Neural crest cell (in vitro differentiated cells): ENCODE measurements around the gene FLOT1. TPM values are rescaled to one million over a fixed set of nuclear protein-coding genes. Genes with fewer than 3 reads are reported as not detected.

Experiments
- DNase-seq: peaks from one replicate; pipeline ENCODE4 v3.0.0; 2021; ENCODE audit warnings: low read depth, mixed read lengths, low spot score
- H3K27ac Mint-ChIP-seq: one replicate; pipeline ENCODE4 v1.8.0; 2021; ENCODE audit warnings: mild to moderate bottlenecking, mixed read lengths; ENCODE audit not compliant: unreplicated experiment
- H3K27me3 Mint-ChIP-seq: 2 replicates; pipeline ENCODE4 v1.8.0; 2021; ENCODE audit warnings: low read depth, mild to moderate bottlenecking, mixed read lengths
- H3K36me3 Mint-ChIP-seq: 2 replicates; pipeline ENCODE4 v1.8.0; 2021; ENCODE audit warnings: low read depth, mild to moderate bottlenecking, mixed read lengths
- H3K4me1 Mint-ChIP-seq: 2 replicates; pipeline ENCODE4 v1.8.0; 2021; ENCODE audit warnings: mixed read lengths
- H3K4me3 Mint-ChIP-seq: one replicate; pipeline ENCODE4 v1.8.0; 2021; ENCODE audit warnings: mild to moderate bottlenecking, mixed read lengths
- H3K9me3 Mint-ChIP-seq: 2 replicates; pipeline ENCODE4 v1.8.0; 2021; ENCODE audit warnings: mixed read lengths
- total RNA-seq: library from RNA; stranded (reverse); gene quantifications from 2 replicates; pipeline ENCODE4 v1.2.1, GENCODE V29; 2021
- TF ChIP-seq, protein P1 (sequence below): fragments of 200-600 bp; sonication (generic); conservative IDR thresholded peaks from 2 replicates; pipeline ENCODE4 v1.5.0; 2021; ENCODE audit warnings: antibody characterized with exemption, mild to moderate bottlenecking

The FLOT1 gene
- total RNA-seq, 1 donor from 2014 or later, result 100 TPM

DNA sequence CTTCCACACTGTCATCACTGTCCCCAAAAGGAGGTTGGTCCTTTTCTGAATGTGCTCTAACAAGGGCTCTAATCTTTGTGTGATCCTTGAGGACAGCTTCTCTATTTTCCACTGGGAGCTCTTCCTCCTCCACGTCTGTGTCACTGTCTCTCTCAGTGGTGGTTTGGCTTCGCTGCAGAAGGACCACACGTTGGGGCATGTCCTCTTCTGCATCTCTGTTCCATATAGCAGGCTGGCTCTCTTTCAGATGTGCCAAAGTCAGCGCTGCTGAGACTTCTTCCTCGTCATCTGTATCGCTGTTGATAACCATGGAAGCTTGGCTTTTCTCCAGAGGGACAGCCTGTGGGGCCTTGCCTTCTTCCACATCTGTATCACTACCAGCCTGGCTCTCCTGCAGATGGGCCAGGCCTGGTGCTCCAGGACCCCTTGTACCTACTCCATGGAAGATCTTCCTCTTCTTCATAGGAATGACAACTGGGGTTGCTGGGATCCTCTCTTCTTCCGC lies 30.0 kb downstream of the FLOT1 start:
- Mint-ChIP-seq H3K4me3 (no peak overlapping the region), H3K27me3 (peaks cover 3% of the 10 kb centered on the region), H3K36me3 (peaks cover 45% of the 10 kb centered on the region), H3K9me3 (peaks cover 5% of the 10 kb centered on the region), H3K27ac (no peak overlapping the region), H3K4me1 (peaks cover 19% of the 10 kb centered on the region)
- TF ChIP-seq, protein P1, sequence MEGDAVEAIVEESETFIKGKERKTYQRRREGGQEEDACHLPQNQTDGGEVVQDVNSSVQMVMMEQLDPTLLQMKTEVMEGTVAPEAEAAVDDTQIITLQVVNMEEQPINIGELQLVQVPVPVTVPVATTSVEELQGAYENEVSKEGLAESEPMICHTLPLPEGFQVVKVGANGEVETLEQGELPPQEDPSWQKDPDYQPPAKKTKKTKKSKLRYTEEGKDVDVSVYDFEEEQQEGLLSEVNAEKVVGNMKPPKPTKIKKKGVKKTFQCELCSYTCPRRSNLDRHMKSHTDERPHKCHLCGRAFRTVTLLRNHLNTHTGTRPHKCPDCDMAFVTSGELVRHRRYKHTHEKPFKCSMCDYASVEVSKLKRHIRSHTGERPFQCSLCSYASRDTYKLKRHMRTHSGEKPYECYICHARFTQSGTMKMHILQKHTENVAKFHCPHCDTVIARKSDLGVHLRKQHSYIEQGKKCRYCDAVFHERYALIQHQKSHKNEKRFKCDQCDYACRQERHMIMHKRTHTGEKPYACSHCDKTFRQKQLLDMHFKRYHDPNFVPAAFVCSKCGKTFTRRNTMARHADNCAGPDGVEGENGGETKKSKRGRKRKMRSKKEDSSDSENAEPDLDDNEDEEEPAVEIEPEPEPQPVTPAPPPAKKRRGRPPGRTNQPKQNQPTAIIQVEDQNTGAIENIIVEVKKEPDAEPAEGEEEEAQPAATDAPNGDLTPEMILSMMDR, result no peak
- no peak for DNase-seq

DNA sequence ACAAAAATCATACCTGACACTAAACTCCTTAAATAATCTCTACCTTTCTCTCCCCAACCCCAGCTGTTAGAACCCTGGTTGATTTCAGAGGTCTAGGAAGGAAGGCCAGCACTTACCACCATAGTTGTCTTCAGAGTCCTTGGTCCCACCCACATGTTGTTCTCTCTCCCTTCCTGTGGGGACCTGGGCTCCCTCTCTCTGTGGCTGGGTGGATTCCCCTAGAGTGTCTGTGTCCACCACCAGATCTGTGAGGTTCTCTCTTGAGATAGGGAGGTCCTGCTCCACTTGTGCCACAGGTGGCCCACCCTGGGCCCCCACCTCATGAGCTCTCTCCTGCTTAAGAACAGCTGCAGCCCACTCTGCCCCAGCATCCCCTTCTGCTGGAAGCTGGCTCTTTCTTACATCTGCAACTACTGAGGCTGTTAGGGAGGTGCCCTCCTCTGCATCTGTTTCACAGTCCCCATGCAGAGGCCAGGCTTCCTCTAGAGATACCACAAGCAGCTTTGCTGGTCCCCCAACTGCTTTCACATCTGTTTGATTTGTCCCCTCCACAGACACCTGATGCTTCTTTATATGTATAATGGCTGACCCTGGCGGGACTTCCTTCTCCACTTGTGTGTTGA lies 30.6 kb downstream of the FLOT1 start:
- H3K9me3 Mint-ChIP-seq, result no peaks in the 10 kb centered on the region
- no peaks in the 10 kb centered on the region for H3K27me3 Mint-ChIP-seq
- H3K4me3 Mint-ChIP-seq, result no peak overlapping the region
- no peak overlapping the region for H3K27ac Mint-ChIP-seq
- peaks cover 13% of the 10 kb centered on the region for H3K4me1 Mint-ChIP-seq
- DNase-seq, result no peak
- TF ChIP-seq, protein P1, result no peak
- H3K36me3 Mint-ChIP-seq, result peaks cover 42% of the 10 kb centered on the region

DNA sequence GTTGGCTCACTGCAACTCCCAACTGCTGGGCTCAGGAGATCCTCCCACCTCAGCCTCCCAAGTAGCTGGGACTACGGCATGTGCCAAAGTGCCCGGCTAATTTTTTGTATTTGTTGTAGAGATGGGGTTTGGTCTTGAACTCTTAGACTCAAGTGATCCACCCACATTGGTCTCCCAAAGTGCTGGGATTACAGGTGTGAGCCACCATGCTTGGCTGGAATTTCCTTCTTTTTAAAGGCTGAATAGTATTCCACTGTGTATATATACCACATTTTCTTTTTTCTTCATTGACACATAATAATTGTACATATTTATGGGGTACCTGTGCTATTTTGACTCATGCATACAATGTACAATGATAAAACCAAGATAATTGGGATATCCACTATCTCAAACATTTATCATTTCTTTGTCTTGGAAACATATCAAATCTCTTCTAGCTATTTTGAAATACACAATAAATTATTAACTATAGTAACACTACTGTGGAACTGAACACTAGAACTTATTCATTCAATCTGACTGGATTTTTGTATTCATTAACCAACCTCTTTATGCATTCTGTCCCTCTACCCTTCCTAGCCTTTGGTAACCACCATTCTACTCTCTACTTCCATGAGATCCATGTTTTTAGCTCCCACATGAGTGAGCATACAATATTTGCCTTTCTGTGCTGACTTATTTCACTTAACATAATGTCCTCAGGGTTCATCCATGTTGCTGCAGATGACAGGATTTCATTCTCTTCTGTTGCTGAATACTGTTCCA lies 33.2 kb downstream of the FLOT1 start:
- Mint-ChIP-seq H3K4me3 (no peak overlapping the region), H3K27ac (no peak overlapping the region), H3K4me1 (no peaks in the 10 kb centered on the region), H3K9me3 (no peaks in the 10 kb centered on the region), H3K36me3 (peaks cover 49% of the 10 kb centered on the region), H3K27me3 (no peaks in the 10 kb centered on the region)
- TF ChIP-seq, protein P1, result no peak
- no peak for DNase-seq

DNA sequence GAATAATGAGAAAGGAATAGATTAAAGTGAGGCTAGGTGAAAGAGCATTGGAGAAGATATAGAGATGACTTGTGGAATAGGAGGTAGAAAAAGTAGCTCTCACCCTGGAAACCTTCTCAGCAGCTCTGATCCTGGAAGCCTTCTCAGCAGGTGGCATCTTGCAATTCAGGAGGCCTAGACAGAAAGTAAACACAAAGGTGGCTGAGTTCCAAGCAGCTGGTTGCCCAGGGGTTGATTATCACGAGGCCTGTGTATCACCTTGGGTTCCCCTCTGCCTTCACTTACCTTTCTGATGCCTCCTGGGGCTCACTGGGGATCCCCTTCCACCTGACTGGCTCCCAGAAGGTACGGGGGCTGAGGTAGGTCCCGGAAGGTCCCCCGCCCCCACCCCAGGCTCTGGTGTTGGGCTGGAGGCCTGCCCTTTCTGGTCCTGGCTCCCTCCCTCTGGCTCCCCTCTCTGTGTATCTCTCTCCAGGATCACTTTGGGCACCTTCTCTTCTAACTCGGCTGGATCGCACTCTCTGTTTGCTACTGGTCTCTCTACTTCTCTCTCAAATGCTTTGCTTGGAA lies 35.1 kb downstream of the FLOT1 start:
- no peaks in the 10 kb centered on the region for H3K4me1 Mint-ChIP-seq
- no peak overlapping the region for H3K27ac Mint-ChIP-seq
- no peaks in the 10 kb centered on the region for H3K27me3 Mint-ChIP-seq
- no peaks in the 10 kb centered on the region for H3K9me3 Mint-ChIP-seq
- no peak for DNase-seq
- TF ChIP-seq, protein P1, result no peak
- peaks cover 52% of the 10 kb centered on the region for H3K36me3 Mint-ChIP-seq
- H3K4me3 Mint-ChIP-seq, result no peak overlapping the region

DNA sequence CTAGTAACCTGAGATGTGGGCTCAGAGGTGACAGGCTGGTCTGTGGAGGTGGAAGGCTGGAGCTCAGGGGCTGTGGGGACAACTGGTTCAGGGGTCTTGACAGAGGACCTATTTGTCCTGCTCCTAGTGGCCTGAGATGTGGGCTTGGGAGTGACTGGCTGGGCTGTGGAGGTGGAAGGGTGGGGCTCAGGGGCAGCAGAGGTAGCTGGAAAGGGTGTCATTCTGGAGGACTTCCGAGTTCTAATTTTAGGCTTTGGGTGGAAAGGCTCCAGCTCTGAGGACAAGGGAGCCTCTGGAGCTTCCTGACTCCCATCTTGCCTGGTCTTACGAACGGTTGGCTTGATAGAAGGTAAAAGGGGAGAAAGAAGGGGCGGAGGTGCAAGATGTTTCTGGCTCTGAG lies 36.9 kb downstream of the FLOT1 start:
- TF ChIP-seq, protein P1, result no peak
- Mint-ChIP-seq H3K27ac (no peak overlapping the region), H3K27me3 (no peaks in the 10 kb centered on the region), H3K36me3 (peaks cover 43% of the 10 kb centered on the region), H3K4me1 (no peaks in the 10 kb centered on the region), H3K9me3 (no peaks in the 10 kb centered on the region), H3K4me3 (no peak overlapping the region)
- DNase-seq, result no peak
